KMS-11 (cell line): ENCODE data around the gene HMGCS1.

Source experiments
- H2AFZ ChIP-seq: fragments of 200-600 bp; sonication (generic); 2 replicates; pipeline ENCODE4 v1.6.1; 2016; ENCODE audit warnings: antibody characterized with exemption, mixed run types, low read depth
- H3K27ac ChIP-seq: fragments of 200-600 bp; sonication (generic); 2 replicates; pipeline ENCODE4 v1.6.1; 2016; ENCODE audit warnings: mild to moderate bottlenecking, mixed run types
- H3K27me3 ChIP-seq: fragments of 200-600 bp; sonication (generic); 2 replicates; pipeline ENCODE4 v1.6.1; 2017; ENCODE audit warnings: mild to moderate bottlenecking, low read depth, mixed run types, moderate library complexity; ENCODE audit not compliant: insufficient read depth
- H3K36me3 ChIP-seq: fragments of 200-600 bp; sonication (generic); 2 replicates; pipeline ENCODE4 v1.6.1; 2017; ENCODE audit warnings: mild to moderate bottlenecking, mixed run types; ENCODE audit not compliant: insufficient read depth
- H3K4me1 ChIP-seq: fragments of 200-600 bp; sonication (generic); 2 replicates; pipeline ENCODE4 v1.6.1; 2016; ENCODE audit warnings: mild to moderate bottlenecking, low read depth, mixed run types; ENCODE audit not compliant: poor library complexity, severe bottlenecking
- H3K4me2 ChIP-seq: fragments of 200-600 bp; sonication (generic); 2 replicates; pipeline ENCODE4 v1.7.0; 2016; ENCODE audit warnings: mild to moderate bottlenecking, mixed run types
- H3K4me3 ChIP-seq: fragments of 200-600 bp; sonication (generic); IDR thresholded peaks from 2 replicates; pipeline ENCODE4 v1.6.1; 2017; ENCODE audit warnings: low read depth, low read length, mixed read lengths; ENCODE audit not compliant: insufficient read depth
- H3K79me2 ChIP-seq: fragments of 200-600 bp; sonication (generic); 2 replicates; pipeline ENCODE4 v1.6.1; 2016; ENCODE audit warnings: low read depth, mixed run types; ENCODE audit not compliant: insufficient read depth
- H3K9ac ChIP-seq: fragments of 200-600 bp; sonication (generic); 2 replicates; pipeline ENCODE4 v1.6.1; 2016; ENCODE audit warnings: mild to moderate bottlenecking, mixed run types
- H4K20me1 ChIP-seq: fragments of 200-600 bp; sonication (generic); 2 replicates; pipeline ENCODE4 v1.6.1; 2016; ENCODE audit warnings: mild to moderate bottlenecking, mixed run types; ENCODE audit not compliant: insufficient read depth
- TF ChIP-seq, protein P1 (sequence below): fragments of 200-600 bp; sonication (generic); conservative IDR thresholded peaks from 2 replicates; pipeline ENCODE4 v1.6.1; 2017; ENCODE audit warnings: low read depth, mild to moderate bottlenecking, antibody characterized with exemption, low read length, moderate library complexity, mixed read lengths

Gene HMGCS1

DNA sequence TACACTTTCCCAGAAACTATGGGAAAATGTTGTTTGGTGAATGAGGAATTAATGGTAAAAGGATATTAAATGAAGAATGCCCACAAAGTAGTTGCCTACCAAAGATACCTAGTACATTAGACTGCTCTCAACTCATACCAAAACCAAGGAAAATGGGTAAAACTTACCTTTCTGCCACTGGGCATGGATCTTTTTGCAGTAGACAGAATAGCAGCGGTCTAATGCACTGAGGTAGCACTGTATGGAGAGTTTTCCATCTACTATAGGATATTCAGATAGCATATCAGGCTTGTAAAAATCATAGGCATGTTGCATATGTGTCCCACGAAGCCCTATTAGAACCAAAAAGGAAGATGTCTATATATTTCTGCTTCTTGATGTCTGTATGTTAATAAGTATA, 16.4 kb downstream of the HMGCS1 start:
- no peak overlapping the region for H2AFZ ChIP-seq
- H3K4me1 ChIP-seq: peaks cover 10% of the 10 kb centered on the region
- H4K20me1 ChIP-seq: no peaks in the 10 kb centered on the region
- TF ChIP-seq, protein P1, sequence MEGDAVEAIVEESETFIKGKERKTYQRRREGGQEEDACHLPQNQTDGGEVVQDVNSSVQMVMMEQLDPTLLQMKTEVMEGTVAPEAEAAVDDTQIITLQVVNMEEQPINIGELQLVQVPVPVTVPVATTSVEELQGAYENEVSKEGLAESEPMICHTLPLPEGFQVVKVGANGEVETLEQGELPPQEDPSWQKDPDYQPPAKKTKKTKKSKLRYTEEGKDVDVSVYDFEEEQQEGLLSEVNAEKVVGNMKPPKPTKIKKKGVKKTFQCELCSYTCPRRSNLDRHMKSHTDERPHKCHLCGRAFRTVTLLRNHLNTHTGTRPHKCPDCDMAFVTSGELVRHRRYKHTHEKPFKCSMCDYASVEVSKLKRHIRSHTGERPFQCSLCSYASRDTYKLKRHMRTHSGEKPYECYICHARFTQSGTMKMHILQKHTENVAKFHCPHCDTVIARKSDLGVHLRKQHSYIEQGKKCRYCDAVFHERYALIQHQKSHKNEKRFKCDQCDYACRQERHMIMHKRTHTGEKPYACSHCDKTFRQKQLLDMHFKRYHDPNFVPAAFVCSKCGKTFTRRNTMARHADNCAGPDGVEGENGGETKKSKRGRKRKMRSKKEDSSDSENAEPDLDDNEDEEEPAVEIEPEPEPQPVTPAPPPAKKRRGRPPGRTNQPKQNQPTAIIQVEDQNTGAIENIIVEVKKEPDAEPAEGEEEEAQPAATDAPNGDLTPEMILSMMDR: no peak
- H3K27ac ChIP-seq: no peak overlapping the region
- no peak overlapping the region for H3K4me2 ChIP-seq
- H3K9ac ChIP-seq: no peak overlapping the region
- H3K4me3 ChIP-seq: no peak overlapping the region
- H3K36me3 ChIP-seq: peaks cover 6% of the 10 kb centered on the region; the same call in 1 of the 2 replicates
- H3K27me3 ChIP-seq: no peaks in the 10 kb centered on the region
- H3K79me2 ChIP-seq: peaks cover 13% of the 10 kb centered on the region; the same call in 1 of the 2 replicates

DNA sequence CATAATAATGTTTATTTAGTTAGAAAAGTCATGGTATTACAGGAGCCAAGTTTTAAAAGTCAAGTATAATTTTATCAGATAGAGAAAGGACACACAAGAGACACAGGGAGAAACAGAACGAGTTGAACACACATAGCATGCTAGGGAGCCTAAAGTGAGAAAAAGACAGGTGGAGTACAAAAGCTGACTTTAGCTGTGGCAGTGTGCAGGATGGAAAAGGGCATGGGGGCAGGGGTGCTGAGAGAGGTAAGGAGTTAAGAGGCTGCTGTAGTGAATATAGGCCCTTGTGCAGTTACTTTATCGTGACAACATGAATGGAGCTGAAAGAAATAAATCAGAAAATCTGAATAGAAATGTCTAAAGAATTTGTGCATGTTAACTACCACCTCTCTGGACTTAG, 18.0 kb downstream of the HMGCS1 start:
- Histone ChIP-seq H3K4me3 (no peak overlapping the region), H3K4me2 (no peak overlapping the region), H3K4me1 (peaks cover 13% of the 10 kb centered on the region), H3K79me2 (0 out of 2 replicates have a peak, but pooled peaks cover 5% of the 10 kb centered on the region), H3K27me3 (no peaks in the 10 kb centered on the region), H2AFZ (no peak overlapping the region), H3K27ac (no peak overlapping the region), H4K20me1 (no peaks in the 10 kb centered on the region), H3K9ac (no peak overlapping the region), H3K36me3 (peaks cover 9% of the 10 kb centered on the region; the same call in 1 of the 2 replicates)
- TF ChIP-seq, protein P1: no peak

DNA sequence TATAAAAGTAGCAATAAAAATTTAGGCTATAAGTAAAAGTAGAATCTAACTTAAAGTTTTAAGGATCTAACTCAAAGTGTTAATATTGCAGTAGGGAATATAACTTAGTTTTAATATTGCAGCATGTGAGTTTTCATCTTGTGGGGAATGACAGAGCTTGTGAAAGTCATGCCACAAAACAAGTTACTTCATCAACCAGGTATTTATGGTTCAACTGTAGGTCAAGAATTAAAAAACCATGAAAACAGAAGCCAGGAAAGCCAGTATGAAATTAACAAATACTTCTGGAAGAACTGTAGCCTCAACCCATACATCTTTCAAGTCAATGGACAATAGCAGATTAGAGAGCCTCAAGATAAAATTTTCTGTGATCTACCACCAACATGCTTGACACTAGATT, 19.0 kb downstream of the HMGCS1 start:
- Histone ChIP-seq H3K4me2 (no peak overlapping the region), H3K27me3 (no peaks in the 10 kb centered on the region), H3K4me1 (peaks cover 13% of the 10 kb centered on the region), H2AFZ (no peak overlapping the region), H3K4me3 (no peak overlapping the region), H3K79me2 (no peaks in the 10 kb centered on the region), H3K36me3 (peaks cover 9% of the 10 kb centered on the region; the same call in 1 of the 2 replicates), H4K20me1 (no peaks in the 10 kb centered on the region), H3K9ac (no peak overlapping the region), H3K27ac (no peak overlapping the region)
- TF ChIP-seq, protein P1: no peak

DNA sequence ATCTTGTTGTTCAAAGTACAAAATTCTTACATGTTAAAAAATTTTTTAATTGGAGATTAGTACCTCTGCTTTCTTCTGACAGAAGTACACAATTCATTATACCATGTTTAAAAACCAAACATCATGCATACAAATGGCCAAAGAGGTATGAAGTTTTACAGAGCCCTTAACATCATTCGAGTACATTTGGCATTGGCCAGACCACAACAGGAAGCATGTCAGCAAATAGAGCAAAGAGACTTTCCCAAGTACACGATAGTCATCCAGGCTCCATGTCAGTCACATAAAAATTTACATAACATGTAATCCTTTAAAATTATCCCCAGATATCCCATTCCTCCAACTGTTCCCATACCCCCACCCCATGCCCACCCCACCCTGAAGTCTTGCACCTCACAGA, 22.5 kb downstream of the HMGCS1 start:
- Histone ChIP-seq H4K20me1 (no peaks in the 10 kb centered on the region), H3K9ac (no peak overlapping the region), H3K27me3 (no peaks in the 10 kb centered on the region), H3K36me3 (peaks cover 9% of the 10 kb centered on the region; the same call in 1 of the 2 replicates), H3K27ac (no peak overlapping the region), H3K4me3 (no peak overlapping the region), H3K4me1 (peaks cover 13% of the 10 kb centered on the region), H3K4me2 (no peak overlapping the region), H3K79me2 (no peaks in the 10 kb centered on the region), H2AFZ (no peak overlapping the region)
- TF ChIP-seq, protein P1: no peak
